ENCODE results near the gene KCNJ11.
"Not testable (repeated sequence)": the region's sequence is repeated elsewhere in the genome, so short reads cannot be mapped to it uniquely, and the experiment has no call there.

Gene KCNJ11

DNA sequence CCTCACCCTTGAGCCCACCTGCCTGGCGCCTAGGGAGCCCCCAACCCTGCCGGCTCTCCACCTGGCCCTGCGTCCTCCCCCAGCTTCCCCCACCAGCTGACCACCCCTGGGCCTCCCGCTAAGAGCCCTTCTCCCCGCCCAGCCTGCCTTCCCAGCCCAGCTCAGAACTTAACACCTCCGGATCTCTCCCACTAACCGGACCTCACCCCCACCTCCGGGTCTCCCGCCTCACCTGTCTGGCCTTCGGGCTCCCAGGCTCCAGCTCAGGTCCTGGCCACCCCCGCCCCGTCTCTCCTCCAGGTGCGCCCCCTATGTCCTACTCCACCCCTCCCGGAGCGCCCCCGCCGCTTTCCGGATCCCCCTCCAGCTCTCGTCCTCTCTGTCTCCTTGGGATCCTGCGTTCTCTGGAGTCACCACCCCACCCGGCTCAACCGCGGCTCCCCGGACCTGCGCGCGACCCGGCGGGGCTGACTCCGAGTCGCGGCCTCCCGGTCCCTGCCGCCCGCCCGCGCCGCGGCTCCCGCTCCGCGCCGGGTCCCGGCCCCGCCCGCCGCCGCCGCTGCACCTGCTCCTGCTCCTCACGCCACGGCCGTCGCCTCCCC is at the start of gene KCNJ11:
Gene KCNJ11 (minus strand): TSS at position 51 of the 602 bp plus-strand sequence. CDS start 568 bp downstream, outside the sequence.
- DNase-seq = no peak

DNA sequence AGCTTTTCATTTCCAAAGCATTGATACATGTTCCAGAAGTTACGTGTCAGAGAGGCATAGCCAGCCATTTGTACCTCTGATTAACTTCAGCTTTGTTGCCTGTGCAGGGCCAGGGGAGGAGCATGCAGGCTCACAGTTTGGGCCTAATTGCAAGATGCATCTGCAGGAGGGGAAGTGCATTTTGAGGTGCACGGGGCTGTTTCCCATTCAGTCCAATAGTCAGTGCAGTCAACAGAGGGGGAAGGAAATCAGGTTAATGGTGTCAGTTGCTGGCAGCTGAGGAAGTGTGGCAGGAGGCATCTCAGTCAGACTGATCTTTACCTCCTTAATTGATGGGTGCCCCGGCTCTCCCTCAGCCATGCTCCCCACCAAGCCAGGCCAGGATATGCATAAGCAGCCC is 48.9 kb upstream of the KCNJ11 start:
- DNase-seq = no peak

DNA sequence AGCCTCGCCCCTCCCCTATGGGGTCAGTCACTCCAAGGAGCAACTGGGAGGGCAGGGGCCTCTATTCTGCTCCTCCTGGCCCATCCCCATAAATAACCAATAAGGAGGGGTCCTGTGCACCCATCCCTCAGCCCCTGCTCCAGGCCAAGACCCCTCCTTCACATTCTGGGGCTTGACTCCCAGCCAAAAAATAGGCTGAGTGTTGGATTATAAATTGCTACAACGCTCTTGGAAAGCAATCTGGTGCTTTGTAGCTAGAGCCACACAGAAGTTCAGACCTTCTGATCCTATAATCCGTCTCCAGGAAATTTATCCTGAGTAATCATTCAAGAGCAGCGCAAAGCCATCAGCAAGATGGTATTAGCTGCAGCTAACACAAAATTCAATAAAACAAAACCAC is 45.6 kb upstream of the KCNJ11 start:
- DNase-seq = no peak

DNA sequence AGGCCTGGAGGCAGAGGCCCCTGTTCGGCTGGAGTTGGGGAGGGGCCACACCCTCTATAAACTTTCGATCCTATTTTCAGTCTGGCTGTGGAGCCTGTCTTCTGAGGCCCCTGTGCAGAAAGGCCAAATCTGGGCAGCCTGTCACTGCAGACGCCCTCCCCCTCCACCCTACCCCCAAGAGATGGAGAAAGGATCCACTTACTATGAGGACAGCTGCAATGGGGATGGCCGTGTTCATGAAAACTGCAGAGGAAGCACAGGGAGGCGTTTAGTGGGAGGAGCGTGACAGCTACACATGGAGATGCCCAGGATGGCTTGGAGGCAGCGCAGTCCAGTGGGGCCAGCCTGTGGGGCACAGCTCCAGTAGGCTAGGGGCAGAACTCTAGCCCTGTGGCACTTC is 43.5 kb upstream of the KCNJ11 start:
- no peak for DNase-seq

DNA sequence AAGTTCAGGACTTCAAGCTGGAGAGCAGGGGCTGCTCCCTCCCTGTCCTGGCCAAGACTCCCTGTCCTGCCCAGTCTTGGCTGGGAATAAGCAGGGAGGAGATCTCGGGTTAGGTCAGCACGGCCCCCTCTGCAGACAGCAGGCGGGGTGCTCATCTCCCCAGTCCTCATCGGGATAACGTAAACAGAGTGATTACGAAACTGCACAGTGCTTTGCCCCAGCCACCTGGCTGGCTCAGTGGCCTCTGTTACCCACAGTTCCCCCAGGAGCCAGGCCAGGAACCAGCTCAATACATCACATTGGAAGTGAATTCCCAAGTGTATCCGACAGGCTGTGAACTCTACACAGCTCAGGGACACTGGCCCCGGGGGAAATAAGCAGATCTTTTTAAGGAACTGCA is 42.7 kb upstream of the KCNJ11 start:
- no peak for DNase-seq

DNA sequence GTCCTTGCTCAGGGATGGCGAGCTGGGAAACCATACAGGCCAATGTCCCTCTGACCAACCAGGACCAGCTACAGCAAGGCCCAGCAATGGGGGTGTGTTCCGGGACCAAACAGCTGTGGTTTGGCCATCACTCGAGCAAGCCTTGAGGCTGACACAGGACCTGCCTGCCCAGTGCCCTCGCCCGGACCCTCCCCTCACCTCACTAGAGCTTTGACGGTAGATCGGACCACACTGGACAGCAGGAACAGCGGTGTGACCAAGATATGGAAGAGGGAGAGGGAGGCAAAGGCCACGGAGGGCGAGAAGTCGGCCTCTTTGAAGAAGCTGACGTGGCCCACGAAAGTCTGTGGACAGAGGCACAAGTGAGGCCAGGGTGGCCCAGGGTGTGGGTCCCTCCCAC is 42.2 kb upstream of the KCNJ11 start:
- no peak for DNase-seq

DNA sequence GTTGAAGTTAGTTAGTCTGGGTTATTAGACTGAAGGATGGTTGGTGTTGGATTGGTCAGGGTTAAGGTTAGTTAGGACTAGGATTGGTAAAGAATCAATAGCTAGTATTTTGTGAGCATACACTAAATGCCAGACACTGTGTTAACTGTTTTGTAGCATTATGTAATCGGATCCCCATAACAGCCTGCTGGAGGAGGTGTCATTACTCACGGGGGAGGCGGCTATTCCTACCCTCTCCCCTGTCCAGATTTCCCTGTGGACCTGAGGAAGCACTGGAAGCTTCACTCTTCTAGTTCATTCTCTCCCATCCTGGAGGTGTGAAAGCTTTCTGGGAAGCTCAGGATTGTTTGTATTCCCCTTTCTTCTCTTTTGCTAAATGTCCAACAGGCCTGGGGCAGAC is 40.5 kb upstream of the KCNJ11 start:
- DNase-seq = no peak

DNA sequence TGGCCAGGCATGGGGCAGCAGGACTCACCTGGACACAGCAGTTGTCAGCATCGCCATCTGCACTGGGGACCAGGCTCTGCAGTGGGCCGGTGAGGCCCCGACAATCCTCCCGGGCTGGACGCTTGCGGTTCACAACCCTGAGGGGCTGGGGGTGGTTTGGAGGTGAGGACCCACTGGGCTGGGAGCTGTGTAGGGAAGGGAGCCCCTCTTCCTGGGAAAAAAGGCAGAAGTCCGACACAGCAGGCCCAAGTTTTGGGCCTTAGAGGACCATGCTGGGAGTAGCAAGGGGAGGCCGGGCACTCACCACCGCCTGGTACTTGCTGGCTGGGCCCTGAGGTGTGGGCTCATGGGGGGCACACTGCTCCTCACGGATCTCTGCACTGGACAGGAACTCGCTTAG is 39.8 kb upstream of the KCNJ11 start:
- DNase-seq = no peak

DNA sequence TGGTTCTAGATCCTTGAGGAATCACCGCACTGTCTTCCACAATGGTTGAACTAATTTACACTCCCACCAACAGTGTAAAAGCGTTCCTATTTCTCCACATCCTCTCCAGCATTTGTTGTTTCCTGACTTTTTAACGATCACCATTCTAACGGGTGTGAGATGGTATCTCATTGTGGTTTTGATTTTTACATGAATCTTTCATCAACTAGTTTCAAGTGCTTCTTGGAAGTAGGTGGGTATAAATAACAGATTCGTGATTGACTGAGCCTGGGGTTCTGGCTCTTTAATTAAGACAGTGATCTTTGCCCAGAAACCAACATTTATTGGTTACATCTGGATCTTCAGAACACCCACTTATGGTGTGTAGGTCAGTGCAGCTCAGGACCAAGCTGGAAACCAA is 37.8 kb upstream of the KCNJ11 start:
- not testable (repeated sequence) for DNase-seq

DNA sequence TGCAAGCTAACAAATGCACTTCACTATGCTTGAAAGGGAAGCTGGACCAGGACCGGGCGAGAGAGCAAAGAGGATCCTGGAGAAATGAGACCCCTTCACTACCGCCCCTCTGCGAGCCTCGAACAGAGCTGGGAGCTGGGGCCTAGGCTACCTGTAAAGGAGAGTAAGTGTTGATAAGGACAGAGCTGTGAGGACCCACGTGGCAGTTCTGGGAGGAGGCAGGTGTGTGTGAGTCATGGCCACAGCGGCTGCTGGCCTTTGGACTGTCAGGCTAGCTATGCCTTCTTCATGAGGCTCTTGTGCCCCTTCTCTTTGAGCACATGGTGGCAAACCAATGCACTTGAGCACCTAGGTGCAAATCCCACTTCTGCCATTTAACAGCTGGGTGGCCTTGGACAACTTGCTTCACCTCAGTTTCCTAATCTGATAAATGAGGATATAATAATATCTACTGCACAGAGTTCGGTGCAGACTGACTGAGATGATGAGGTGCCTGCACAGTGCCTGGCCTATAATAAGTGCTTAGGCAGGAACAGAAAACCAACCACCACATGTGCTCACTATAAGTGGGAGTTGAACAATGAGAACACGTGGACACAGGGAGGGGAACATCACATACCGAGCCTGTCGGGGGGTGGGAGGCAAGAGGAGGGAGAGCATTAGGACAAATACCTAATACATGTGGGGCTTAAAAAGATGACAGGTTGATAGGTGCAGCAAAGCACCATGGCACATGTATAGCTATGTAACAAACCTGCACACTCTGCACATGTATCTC is 35.3 kb upstream of the KCNJ11 start:
- DNase-seq = no peak

DNA sequence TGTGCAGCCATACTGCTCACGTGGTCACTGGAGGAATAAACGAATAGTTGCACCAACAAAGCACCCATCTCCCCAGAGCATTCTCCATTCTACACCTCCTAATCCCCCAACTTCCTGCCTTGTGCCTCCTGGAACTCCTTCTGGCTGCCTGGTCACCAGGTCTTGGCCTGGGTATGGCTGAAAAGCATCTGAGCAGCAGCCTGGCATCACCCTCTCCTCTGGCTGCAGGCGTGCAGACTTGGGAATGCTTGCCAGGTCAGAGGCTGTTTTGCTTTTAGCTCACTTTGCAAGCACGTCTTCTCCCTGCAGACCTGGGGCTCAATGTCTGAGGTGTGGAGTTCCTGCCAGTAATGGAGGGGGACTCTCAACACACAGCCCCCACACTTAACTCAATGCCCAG is 33.3 kb upstream of the KCNJ11 start:
- DNase-seq = no peak

DNA sequence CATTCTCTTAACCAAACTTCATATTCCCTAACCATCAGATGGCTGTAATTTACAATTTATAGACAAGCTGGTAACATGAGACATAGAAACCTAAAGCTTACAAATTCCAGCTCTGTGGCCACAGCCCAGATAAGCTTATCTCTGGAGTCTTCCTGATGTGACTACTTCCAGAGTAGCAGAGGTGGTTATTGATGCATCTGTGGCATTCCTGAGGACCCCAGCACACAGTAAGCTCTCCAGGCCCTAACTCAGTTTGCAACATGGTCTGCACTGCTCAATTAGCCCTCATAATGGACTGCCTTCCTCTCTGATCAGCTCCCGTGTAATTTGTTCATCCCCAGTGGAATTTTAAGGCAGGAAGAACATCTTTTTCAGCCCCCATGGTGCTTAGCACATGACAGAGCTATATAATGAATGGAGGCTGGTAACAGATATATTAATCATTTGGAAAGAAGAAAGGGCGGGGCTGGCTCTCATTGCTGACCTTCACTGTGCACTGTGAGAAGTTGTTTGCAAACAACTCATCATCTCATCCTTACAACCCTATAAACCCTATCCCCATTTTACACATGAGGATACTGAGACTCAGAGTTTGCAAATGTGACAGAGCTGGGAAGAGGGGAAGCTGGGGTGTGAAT is 30.1 kb upstream of the KCNJ11 start:
- no peak for DNase-seq

DNA sequence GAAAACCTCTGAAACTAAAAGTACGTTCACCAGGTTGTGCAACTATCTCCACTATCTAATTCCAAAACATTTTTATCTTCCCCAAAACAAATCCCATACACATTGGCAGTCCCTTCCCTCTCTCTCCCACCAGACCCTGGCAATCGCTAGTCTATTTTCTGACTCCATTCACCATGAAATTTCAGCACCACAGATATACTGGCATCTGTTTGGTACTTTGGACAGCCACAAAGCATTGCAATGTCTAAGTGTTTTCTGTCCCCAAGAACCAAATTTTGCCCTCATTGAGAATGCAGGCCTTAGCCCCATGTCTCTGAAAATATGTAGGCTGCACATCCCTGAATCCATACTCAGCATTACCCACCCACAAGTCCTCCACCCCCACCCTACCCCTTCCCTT is 28.0 kb upstream of the KCNJ11 start:
- no peak for DNase-seq

DNA sequence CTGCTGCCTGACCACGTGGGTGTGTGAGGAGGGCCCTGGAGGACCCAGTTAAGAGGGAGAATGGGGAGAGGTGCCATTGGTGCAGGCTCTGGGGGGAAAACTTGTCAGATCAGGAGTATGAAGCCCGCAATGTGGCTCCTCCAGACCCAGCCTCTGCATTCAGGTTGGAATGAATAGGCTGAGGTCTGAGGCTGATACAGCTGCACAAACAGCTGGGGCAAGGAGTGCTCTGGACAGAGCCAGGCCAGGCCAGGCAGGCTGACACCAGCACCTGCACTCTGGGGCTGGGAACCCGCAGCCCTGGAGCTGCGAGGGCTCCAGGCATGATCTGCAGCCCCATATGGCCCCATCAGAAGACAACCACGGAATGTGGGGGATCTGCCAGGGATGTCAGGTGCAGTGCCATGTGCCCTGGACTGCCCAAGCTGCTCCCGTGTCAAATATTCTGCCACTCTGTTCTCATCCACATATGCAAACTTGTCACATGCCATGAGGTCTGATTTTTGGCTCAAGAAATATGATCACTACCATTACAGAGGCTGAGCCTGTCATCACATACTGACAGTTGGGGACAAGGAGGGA is 27.2 kb upstream of the KCNJ11 start:
- no peak for DNase-seq

DNA sequence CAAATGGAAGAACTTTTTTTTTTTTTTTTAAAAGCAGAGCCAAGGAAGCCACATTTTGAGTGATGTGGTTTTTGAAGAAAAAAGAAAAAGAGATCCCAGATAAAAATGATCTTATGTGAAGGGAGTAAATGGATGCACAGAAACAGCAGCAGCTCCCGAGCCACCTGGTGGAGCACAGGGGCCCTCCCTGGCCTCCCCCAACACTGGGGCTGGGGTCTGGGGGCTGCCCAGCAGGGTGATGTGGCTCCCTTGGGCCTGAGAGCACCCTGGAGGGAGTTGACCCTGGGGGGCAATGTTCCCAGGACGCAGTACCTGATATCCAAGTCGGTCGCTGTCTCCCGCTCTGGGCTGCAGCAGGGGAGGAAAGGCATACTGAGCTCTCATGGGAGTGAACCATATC is 26.5 kb upstream of the KCNJ11 start:
- DNase-seq = no peak

DNA sequence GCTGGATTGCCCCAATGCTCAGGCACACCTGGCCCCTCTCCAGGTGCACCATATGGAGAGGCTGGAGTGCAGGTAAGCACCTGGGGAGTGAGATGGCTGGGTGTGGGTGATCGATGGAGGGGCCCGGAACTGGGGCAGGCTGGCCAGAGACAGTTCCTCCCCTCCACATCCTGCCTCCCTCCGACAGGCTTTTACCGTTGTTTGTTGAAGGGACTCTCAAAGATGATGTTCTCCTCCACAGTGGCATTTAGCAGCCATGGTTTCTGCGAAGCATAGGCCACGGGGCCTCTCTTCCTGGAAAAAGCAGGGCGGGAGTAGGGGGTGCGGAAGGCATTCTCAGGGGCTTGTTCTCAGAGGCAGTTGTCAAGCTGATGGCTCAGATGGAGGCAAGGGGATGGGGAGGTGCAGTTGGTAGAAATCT is 25.9 kb upstream of the KCNJ11 start:
- no peak for DNase-seq

DNA sequence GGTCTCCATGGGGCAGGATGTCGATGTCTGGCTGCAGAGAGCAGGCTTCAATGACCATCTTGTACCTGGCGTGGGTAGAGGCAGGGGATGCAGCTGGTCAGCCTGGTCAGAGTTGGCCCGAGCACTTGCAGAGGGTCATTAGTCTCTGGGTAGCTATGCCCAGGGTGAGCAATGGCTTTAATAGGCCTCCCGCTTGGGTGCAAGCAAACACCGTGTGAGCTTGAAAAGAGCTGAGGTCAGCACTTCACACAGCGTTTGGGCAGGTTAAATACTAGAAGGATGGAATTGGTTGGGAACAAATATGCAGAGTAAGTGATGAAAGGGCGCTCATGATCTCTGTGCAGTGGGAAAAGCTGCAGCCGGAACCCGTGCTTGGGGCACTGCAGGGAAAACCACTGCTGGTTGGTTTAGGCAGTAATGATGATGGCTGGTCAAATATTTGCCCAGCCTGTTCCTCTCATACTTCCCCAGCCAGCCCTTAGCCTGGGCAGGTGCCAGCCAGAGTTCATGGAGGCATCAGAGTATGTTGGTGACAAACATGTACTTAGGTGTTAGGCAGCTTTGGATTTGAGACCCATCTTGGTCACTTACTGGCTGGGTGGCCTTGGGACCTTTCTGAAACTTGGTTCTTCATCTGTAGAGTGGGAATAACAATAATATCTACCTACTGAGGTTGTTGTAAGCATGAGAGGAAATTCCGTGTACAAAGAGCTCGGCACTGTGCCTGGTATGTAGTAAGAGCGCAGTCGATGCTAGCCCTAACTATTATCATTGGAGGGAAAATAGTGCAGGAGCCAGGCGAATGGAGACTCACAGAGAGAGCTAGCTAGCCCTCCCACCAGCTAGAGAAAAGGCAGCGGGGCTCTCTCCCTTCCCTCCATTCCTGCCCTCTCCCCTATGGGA is 25.2 kb upstream of the KCNJ11 start:
- DNase-seq = no peak

DNA sequence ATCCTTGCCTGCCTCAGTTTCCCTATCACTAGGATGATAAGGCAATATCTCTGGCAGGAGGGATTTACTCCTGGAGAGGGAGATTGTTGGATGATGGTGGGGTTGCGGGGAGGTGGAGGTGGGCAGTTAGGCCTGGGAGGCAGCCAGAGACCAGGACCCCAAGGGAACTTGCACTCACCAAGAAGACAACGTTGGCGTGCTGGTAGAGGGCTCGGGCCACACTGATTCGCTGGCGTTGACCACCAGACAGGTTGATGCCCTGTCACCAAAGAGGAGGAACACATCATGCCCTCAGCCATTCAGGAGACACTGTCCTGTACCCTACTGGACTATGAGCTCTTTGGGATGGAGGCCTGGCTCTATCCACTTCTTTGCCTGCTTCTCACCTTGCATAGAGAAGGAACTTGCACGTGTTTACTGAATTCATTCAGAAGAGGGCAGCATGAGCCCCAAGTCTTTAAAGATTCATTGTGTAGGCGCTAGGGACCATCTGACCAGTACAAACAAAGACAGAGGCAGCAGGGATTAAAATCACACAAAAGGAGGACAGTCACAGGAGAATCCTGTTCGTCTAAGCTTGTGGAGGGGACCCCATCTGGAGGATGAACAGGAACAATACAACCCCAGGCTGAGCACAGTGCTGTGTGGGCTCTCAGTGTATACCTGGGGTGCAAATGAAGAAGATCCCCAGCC is 24.2 kb upstream of the KCNJ11 start:
- DNase-seq = no peak

DNA sequence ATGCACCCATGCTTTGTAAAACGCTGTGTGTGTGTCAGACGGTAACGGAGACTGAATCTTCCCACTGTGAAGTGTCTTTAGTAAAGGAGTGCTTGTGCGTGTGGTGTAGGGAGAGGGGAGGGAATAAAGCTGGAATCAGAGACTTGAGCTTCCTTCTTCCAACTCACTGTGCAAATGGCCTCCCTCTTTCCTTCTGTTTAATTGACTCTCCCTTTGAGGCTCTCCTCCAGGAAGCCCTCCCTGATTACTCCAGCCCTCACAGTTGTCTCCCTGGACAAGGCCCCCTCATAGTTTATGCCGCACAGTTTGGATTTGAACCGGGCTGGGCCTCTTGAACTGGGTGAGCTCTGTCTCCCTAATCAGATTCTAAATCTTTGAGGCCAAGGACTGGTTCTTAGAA is 23.0 kb upstream of the KCNJ11 start:
- DNase-seq = no peak

DNA sequence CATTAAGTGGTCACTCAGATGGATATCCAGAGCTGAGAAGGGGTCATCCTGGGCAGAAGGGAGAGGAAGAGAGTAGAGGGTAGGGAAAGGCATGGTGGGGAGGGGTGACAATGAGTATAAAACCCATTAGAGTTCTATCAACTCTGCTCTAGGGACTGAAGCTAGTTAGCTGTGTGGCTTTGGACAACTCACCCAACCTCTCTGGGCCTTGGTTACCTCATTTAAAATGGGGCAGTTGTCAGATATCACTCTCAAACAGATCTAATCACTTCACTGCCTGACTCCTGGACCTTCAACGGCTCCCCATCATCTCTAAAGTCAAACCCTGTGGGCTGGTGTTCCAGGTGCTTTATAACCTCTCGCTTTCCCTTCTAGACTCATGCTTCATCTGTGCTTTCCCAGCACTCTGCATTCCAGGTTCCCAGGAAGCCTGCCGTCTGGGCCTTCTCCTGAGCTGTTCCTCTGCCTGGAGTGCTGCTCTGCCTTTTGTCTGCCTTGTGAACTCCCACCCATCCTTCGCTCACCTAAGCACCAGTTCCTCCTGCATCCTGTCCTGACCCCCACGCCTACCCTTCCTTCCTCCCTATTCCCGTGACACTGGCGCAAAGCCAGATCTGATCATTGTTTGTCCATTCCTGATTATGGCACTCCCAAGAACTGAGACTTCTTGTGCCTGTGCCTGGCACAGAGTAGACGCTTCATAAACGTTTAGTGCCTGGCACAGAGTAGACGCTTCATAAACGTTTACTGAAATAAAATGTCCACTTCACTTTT is 22.3 kb upstream of the KCNJ11 start:
- DNase-seq = no peak

DNA sequence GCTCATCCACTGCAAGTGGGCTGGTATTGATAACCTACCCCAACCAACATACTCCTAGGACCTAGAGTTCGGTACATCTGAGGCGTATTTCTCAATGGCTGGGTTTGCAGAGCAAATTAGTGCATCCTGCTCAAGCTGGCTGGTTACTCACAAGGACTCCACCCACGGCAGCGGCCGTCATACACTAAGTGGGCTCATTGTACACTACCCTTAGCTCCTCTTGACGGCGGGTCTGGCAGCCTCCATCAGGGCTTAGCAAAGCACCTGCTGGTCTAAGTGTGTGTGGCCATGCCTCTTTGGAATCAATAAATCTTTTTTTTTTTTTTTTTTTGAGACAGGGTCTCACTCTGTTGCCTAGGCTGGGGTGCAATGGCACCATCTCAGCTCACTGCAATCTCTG is 20.2 kb upstream of the KCNJ11 start:
- no peak for DNase-seq
